Stimulated activated CD8-positive, alpha-beta memory T cell treated with anti-CD3 and anti-CD28 coated beads, Interleukin-4, amount 100 ng/mL, for 24 hours (primary cell): ENCODE measurements around the gene PBLD.
"Not testable (repeated sequence)": the region's sequence is repeated elsewhere in the genome, so short reads cannot be mapped to it uniquely, and the experiment has no call there.

Experiments used
- DNase-seq: peaks from one replicate; pipeline ENCODE4 v3.0.0-alpha.2; 2020; ENCODE audit warnings: low read depth

The PBLD gene

DNA sequence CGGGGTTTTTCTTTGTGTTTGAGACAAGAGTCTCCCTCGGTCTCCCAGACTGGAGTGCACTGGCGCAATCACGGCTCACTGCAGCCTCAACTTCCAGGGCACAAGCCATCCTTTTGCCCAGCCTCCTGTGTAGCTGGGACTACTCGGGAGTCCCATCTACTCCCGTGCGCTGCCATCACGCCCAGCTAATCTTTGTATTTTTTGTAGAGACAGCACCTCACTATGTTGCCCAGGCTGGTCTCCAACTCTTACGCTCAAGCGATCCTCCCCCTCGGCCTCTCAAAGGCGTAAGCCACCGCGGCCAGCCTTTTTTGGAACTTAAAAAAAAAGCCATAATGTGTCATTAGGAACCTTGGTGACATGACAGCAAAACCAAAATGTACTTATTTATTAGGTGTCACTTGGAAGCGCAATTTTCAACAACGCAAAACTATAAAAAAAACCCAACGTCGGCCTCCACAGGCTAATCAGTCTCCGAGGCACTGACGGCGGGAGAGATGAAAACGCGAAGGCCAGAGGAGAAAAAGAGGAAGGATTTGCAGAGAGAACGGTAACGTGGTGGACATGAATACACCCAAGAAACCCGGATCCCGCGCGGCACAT, 1.8 kb downstream of the PBLD start:
- DNase-seq = peak; percentile 2

DNA sequence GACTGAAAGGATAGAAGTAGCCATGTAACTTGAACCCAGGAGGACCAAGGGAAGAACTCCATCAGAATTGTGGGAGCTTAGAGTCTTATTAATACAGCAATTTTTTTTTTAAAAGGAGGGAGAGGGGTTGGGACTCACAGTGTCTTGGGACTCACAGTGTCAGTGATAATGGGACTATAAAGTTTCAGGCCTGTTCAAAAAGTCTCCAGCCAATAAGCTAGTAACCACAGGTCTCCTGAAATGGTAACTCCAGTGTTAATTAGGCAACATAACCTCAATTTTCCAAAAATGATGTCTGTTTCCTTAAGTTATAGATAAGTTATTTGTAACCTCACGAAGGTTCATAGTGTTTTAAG, 3.2 kb downstream of the PBLD start:
- DNase-seq = no peak

DNA sequence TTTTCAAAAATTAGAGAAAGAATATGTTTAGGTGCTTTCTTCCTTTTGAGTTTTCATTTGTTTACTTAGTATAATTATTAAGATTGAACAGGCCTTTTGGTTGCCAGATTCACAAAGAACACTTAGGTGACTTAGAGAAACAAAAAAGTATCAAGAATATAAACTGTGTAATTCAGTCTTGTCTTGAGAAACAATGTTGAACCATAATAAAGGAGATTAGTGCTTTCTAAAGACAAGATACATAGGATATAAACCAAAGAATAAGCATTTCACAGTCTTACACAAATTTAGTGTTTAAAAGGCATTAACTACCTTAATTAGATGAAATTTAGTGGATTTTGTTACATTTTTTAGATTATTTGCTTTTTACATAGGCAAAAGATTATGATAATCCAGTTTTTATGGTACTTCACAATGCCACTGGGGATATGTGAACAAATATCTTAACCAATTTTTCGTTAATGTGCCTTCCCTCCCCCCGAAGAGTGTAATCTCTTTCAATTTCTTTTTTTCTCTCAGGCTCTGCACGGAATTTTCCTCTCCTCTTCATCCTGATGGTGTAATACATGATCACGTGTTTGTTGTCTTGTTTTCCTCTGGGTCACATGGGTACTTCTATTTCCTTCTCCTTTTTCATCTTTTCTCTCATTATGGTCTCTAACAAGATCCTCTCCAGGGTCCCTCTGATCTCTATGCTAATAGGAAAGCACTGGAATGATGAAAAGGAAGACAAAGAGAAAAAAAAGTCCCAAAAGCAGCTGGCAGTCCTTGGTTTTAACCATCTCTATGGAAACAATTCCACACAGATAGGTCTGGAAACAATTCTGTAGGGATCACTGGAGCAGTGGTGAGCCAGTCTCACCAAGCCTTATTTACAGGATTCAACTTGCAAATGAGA, 4.6 kb downstream of the PBLD start:
- DNase-seq = no peak

DNA sequence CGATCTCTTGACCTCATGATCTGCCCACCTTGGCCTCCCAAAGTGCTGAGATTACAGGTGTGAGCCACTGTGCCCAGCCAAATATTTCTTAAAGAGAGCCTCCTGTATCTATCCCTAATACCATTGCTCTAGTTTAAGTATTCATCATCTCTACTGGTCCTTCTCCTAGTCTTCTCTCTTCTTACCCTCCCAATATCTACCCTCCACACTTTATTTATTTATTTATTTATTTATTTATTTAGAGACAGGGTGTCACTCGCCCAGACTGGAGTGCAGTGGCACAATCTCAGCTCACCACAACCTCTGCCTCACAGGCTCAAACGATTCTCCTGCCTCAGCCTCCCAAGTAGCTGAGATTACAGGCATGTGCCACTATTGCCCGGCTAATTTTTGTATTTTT, 8.3 kb downstream of the PBLD start:
- DNase-seq = not testable (repeated sequence)

DNA sequence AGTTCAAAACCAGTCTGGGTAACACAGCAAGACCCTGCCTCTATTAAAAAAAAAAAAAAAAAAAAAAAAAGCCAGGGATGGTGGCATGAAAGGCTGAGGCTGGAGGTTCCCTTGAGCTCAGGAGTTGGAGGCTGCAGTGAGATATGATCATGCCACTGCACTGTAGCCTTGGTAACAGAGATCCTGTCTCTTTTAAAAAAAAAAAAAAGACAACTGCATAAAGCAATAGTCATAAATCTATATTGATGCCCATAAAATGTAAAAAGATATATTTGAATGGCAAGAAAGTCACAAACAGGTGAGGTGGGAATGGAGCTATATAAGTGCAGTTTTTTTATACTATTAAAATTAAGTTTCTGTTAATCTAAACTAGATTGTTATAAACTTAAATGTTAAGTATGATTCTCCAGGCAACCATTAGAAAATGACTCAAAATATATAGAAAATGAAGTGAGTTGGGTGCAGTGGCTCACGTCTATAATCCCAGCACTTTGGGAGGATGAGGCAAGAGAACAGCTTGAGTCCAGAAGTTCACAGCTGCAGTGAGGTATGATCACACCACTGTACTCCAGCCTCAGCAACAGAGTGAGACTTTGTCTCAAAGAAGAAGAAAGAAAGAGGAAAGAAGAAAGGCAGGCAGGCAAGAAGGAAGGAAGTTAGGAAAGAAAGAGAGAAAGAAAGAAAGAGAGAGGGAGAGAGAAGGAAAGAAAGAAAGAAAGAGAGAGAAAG, 14.2 kb downstream of the PBLD start:
- DNase-seq = no peak

DNA sequence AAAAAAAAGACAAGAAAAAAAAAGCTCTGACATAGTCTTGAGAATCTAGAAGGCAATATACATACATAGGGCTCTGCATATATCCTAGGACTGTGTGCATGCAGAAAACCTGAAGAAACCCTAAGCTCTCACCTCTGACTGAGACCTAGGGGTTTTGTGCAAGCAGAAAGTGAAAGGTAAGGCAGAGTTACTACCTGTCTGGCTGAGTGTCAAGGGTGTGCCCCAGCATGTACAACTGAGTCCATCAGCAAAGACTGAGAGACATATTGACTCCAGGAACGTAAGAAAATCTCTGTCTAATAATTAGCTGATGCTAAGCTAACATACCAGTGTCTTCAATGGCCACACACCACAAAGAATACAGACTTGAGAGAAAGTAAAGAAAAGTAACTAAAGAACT, 17.1 kb downstream of the PBLD start:
- DNase-seq = no peak

DNA sequence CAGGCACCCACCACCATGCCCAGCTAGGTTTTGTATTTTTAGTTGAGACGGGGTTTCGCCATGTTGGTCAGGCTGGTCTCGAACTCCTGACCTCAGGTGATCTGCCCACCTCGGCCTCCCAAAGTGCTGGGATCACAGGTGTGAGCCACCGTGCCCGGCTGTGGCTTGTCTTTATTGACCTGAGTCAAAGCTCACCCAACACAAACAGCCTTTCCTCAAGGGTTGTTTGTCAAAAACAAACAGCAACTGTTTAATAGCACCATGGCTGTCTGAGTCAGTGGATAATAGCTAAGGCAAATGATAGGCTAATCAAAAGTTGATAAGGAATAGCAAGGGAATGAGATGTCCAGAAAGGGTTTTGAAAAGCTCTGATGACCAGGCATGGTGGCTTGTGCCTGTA, 17.8 kb downstream of the PBLD start:
- not testable (repeated sequence) for DNase-seq

DNA sequence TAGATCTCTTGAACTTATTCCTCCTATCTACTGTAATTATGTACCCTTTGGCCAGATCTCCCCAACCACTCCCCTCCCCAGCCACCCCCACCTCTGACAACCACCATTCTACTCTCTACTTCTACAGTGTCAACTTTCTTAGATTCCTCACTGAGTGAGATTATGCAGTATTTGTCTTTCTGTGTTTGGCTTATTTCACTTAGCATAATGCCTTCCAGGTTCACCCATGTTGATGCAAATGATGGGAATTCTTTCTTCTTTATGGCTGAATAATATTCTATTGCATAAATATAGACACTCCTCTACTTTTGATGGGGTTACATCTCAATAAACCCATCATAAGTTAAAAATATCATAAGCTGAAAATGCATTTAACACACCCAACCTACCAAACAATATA, 22.2 kb downstream of the PBLD start:
- no peak for DNase-seq

DNA sequence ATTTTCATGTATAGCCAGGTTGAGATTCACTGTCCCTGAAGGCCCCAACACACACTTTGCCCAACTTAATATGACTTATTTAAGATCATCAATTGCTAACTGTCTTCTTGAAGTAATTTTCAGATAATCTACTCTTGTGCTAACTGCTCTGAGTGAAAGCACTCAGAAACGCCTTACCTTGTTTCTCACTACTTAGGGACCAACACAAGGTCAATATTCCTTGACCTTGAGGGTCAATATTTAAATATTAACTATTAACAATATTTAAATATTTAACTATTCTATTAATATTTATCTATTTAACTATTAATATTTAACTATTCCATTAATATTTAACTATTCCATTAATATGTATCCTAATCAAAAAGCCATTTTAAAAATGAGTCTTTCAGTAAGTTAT, 26.9 kb downstream of the PBLD start:
- DNase-seq = no peak

DNA sequence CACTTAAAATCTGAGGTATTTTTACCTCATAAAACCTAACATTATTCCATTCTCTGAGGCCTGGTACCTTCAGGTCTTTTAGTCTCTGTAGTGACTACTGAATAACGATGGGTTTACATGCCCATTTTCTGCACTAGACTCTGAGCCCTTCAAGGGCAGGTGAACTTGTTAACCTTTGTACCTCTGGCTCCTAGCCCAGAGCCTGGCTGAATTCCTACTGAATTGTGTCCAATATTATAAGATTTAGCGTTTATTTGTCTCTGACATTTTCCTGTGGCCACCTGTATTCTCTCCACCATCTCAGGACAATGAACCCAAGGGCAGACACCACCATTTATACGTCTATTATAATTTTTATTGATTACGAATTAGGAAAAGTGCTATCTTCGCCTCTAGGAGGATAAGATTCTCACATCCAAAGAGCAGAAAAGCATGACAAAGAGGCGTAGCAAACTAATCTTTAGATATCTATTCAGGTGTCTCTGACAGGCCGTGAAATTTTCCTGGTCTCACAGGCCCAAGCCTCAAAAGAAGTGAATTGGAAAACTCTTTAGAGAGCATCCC, 28.8 kb downstream of the PBLD start:
- DNase-seq = no peak

DNA sequence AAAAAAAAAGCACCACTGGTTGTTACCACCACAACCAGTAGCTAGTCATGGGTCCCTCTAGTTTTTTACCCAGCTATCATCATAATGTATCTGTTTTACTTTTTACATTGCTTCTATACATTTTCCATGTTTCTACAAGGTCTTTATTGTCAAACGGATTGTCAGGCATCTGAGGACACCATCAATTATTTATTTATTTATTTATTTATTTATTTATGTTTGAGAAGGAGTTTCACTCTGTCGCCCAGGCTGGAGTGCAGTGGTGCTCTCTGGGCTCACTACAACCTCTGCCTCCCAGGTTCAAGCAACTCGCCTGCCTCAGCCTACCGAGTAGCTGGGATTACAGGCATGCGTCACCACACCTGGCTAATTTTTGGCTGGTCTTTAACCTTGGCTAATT, 29.9 kb downstream of the PBLD start:
- DNase-seq = no peak

DNA sequence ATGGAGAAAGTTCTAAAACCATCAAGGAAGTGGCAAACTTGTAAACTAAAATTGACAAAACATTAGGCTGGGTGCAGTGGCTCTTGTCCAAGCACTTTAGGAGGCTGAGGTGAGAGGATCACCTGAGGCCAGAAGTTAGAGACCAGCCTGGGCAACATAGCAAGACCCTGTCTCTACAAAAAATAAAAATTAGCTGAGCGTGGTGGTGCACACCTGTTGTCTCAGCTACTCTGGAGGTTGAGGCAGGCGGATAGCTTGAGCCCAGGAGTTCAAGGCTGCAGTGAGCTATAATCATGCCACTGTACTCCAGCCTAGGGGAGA, 30.3 kb downstream of the PBLD start:
- DNase-seq = no peak

DNA sequence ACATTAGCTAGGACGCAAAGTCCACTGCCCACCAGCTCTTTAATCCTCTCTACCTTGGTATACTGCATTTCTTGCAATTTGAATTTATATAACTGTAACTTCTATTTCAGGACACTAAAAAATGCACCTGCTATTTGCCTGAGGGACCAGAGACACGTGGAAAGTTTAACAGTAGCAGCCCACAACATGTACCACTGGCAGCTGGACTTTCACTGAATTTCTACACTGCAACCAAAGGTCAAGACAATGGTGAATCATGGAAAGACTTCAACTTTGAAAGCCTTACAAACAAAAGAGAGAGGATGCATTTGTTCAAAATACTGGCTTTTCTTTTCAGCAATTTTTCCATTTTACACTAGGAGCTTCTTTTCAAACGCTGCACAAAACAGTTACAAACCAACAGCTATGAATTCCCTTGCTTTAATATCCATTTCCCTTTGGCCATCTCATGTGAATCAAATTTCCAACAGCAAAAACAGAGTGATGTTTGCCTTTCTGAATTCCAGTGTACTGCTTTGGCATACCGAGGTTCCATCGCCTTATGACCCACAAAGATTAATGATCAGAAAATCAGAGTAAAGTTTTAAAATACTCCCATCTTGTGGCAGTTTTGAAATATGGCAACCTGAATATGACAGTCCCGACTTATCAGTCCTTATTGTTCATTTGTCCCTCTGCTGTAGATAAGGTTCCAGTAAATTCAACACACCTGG, 30.8 kb downstream of the PBLD start:
- no peak for DNase-seq

DNA sequence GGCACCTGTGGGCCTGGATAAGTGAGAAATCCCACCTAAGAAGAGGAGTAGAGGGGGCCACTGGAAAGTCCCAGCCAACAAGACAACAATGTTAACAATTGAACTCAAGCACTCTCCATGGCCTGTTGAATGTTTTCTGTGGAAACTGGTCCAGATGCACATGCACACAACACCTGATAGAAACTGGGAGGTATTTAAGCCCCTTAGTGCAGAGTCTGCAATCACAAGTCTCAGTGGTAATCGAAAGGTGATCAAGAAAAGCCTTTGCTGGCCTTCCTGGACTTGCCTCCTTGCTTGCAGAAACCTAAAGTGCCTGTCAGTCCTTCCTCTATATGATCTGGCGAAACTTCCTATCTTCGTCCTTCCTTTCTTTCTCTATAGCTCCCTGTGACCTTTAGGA, 31.4 kb downstream of the PBLD start:
- DNase-seq = no peak

DNA sequence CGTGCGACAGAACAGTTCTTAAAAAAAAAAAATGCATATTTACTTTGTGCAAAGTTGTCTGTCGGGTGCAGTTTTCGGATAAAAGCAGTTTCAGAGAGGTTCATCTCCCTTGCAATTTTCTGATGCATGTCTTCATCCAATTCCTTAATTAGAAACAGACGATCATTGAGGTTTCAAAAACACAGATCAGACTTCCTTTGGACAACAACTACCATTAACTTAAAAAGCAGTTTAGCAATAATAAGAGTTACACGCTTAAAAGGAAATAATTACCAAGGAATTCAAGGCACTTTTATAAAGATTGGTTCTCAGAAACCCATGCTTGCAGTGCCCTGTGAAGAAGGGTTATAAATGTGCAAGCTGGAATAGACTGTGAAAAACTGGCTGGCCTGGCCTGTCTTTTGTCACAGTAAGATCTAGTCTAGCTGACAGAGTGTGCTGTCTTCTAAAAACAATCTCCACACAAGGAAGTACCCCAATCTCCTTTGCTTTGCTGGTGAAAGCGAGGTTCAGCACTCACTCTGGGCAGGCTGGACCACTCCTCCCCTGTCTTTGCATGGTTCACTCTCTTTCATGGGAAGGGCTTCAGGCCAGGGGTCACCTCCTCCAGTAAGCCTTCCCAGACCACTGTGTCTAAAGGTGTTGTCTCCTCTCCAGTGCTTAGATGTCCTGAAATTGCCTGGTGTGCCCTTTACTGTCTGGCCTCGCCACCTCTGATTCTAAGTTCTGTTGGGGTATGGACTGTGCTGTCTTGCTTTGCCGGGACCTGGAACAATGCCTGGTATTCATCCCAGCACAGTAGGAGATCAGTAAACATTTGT, 35.7 kb downstream of the PBLD start:
- no peak for DNase-seq

DNA sequence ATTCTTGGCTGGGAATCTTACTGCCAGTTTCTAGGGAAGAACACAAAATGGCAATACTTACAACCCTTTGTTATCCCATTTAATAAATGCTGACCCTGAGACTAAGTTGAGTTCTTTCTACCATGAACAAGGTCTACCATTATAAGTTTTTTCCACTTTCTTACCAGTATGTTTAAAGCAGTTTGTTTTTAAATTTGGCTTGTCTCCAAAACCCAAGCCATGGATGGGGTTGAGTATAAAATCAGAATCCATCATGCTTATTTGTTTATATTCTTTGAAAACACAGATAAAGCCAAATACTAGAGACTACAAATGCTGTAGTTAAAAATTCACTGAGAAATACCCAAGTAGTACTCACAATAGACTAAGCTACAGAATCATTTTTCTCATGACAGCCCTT, 42.0 kb downstream of the PBLD start:
- DNase-seq = no peak

DNA sequence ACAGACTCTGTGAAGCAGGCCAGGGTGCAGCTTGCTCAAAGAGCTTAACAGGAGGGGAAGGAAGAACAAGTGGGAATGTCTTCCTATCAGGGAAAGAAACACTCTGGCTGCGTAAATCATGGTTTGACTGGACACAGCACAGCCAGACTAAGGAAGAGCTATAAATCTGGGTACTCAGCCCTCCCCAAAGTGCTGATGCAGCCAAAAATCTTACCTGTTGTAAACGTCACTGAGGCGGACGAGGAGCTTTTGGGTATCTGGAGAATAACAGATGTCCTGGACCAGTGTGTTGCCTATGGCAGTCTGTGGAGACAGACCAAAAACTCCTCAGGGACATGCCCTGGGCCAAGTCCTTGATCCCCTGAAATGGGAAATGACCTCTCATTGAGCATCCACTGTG, 44.0 kb downstream of the PBLD start:
- no peak for DNase-seq

DNA sequence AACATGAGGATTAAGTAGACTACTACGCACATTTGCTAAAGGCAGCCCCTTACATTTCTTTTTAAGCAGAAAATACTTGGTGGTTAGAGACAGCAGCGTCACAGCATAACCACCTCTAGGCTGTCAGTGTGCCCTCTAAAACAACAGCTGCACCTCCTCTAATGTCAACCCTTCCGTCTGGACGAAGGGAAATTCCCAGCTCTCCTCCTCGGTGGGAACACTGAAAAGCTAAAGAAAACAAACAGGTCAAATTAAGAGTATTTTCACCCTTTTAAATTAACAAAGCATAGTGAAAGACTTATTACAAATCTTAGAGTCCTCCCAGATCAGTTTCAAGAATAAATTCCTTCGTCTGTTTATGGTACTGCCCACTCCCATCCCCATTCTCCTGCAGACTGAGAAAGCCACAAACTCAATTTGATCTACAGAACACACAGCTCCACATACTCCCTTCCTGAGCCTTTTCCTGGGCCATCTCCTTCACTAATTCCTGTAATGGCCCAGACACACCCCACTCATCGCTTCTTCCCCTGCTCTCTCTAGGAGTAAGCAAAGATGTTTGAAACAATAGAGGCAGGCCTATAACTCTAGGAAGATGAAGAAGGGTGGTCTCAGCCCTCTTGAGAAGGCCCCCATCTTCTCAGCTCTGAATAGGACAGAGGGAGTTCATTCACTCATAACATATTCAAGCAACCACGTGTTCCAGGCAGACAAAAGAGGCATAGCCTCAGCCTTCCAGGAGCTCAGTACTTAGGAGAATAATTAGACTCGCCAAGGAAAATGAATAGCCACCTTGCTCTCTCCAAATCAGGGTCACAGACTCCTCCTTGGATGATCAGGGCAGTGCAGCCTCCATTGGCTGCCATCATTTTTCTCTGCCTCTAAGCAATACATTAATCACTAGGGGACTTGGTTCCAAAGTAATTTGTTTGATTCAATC, 48.4 kb downstream of the PBLD start:
- no peak for DNase-seq

DNA sequence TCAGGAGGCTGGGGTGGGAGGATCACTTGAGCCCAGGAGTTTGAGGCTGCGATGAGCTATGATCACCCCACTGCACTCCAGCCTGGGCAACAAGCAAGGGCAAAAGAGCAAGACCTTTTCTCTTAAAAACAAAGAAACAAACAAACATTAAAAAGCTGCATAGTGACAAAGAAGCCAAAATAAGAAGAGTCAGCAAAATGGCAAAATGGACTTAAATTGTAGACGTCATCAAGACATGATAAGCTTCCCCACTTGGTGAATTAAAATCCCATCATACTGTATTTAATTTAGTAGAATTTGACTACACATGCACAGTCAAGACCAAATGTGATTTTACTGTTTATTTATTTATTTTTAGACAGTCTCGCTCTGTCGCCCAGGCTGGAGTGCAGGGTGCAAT, 52.0 kb downstream of the PBLD start:
- no peak for DNase-seq
